EH (cell line): ENCODE data around the gene BOLA1.
"Not testable (repeated sequence)": the region's sequence is repeated elsewhere in the genome, so short reads cannot be mapped to it uniquely, and the experiment has no call there.

Source experiments
- DNase-seq: peaks from one replicate; pipeline ENCODE4 v3.0.0-alpha.2; 2015; ENCODE audit warnings: low read depth

The BOLA1 gene, protein sequence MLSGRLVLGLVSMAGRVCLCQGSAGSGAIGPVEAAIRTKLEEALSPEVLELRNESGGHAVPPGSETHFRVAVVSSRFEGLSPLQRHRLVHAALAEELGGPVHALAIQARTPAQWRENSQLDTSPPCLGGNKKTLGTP

DNA sequence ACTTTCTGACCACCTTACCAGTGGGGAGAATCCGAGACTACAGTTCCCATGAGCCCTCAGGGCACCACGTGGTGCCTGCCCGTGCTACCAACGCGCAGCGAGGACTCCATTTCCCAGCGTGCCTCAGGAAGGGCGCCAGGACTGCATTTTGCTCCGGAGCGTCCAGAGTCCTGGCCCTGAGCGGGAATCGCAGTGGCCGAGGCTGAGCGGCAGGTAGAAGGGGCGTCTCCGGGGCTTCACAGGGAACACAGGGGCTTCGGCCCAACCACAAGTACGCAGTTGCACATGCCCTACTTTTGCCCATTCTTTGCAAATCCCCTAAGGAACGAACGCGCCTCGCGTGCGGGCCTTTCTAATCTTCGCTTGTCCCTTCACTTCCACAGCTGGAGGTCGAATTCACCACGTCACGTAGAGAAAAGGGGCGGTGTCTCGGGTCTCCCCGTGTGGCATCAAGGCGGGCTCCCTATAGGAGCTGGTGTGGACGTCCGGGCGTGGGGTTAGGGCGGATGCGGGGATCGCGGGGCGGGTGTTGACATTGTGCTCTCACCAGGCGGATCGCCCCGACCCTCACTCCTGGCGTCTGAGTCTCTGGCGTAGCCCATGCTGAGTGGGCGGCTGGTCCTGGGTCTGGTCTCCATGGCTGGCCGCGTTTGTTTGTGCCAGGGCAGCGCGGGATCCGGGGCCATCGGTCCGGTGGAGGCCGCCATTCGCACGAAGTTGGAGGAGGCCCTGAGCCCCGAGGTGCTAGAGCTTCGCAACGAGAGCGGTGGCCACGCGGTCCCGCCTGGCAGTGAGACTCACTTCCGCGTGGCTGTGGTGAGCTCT is at the start of gene BOLA1:
TSS of gene BOLA1 (plus strand) at position 109 of the 825 bp plus-strand sequence. CDS start at position 601, 492 bp downstream.
- DNase-seq: peak; percentile 93

DNA sequence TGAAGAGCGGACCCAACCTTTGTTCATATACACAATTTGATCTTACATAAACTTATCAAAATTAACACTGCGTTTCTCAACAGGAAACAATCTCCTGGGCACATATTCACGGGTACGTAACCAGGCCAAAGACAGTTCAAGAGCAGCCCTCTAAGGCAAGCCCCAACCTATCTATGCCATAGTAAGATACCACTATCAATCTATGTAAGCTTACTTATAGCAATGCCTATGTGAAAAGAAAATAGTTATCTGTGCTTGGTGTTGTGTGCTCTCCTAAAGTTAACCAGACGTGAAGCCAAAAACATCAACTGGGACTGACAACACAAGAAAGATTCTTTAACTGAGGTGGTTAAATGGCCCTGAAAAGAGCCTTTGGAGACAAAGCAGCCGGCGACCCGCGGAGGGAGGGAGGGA is 49.4 kb upstream of the BOLA1 start:
- peak; percentile 9 for DNase-seq

DNA sequence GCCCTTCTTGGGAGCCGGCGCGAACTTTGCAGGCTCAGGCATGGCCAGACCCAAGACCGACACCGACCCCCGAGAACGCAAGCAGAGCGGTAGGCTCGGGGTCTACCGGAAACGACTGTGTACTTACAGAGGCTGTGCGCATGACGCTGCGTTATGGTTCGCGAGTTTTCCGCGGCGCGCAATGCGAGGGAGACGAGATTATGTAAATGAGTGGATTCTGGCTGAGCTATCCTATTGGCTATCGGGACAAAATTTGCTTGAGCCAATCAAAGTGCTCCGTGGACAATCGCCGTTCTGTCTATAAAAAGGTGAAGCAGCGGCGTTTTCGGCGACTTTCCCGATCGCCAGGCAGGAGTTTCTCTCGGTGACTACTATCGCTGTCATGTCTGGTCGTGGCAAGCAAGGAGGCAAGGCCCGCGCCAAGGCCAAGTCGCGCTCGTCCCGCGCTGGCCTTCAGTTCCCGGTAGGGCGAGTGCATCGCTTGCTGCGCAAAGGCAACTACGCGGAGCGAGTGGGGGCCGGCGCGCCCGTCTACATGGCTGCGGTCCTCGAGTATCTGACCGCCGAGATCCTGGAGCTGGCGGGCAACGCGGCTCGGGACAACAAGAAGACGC is 48.5 kb upstream of the BOLA1 start:
- not testable (repeated sequence) for DNase-seq

DNA sequence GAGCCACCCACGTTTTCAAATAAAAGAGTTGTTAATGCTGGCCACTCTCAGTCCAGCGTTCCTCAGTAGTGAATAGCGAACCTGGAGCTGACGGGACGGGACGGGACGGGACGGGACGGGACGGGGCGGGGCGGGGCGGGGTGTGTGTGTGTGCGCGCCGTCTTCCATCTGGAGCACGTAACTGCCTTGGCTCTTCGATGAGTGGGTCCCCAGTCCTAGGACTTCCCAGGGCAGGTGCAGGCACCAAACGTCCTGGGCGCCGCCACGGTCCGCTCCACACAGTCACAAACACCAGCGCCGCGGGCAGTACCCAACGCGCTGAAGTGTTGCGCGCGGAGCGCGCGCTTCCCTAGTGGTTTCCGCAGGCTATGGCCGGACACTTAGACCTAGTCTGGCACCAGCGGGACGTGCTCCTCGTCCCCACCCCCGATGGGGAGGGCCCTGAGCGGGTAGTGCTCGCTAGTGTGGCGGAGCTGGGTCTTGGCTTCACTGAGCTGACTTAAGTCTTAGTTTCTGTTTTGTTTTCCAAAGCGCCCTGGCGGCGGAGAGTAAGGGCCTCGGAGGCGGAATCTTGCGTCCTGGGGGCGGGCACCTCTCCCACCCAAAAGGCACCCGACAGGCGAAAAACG is 47.7 kb upstream of the BOLA1 start:
- not testable (repeated sequence) for DNase-seq

DNA sequence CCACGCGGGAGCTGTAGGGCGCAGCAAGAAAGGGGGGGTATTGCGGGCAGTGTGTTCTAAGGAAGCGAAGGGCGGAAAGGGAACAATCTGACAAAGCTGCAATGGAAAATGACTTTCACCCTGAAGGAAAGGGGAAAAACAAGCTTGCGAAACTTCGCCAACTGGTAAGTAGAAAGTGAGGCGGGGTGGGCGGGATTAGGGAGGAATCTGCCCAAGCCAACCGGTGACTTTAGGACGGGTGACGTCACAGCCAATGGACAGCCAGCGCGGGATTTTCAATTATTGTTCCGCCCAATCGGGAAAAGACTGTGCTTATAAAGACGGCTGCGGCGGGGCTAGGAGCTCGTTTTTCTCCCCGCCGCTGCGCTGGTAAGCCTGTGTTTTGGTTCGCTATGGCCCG is 47.1 kb upstream of the BOLA1 start:
- DNase-seq: not testable (repeated sequence)

DNA sequence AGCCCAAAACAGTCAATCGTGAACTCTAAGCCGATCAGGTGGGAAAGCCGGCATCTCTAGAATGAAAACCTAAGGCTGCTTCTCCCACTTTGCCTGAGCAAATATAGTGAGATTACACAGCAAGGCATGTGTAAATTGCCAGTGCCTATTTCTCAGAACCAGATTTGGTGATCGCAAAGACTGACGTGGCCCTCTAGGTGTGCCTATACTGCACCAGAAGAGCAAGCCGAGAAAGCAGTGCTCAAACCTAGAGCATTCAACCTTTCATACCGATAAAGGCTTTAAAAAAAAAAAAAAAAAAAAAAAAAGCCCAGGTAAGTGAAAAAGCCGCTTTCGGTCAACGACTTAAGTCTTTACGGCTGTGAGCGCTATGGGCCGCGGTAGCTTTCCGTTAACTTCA is 39.1 kb upstream of the BOLA1 start:
- not testable (repeated sequence) for DNase-seq

DNA sequence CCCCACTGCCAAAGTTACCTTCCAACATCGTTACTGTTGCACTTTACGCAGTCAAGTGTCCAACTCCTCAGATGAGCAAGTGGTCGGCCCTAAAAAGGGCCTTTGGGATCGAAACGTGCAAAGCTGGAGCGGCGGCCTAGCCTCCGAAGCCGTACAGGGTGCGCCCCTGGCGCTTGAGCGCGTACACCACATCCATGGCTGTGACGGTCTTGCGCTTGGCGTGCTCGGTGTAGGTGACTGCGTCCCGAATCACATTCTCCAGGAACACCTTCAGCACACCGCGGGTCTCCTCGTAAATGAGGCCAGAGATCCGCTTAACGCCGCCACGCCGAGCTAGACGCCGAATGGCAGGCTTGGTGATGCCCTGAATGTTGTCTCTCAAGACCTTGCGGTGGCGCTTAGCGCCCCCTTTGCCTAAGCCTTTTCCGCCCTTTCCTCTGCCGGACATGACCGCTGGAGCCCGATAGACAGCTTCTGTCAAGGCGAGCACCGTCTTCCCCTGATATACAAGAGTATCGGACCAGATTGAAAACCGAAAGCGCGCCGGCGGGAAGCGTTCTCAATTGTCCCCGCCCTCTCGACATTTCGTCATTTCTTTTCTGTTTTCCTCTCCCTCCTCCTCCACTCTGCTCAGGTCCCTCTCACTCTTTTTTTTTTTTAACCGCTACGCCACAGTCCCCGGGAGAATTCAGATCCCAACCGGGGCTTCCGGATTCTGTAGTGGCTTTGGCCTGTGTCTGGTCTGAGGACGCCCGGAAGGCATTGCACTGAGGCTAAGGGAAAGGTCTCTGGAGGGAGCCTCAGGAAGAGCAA is 38.5 kb upstream of the BOLA1 start:
- not testable (repeated sequence) for DNase-seq

DNA sequence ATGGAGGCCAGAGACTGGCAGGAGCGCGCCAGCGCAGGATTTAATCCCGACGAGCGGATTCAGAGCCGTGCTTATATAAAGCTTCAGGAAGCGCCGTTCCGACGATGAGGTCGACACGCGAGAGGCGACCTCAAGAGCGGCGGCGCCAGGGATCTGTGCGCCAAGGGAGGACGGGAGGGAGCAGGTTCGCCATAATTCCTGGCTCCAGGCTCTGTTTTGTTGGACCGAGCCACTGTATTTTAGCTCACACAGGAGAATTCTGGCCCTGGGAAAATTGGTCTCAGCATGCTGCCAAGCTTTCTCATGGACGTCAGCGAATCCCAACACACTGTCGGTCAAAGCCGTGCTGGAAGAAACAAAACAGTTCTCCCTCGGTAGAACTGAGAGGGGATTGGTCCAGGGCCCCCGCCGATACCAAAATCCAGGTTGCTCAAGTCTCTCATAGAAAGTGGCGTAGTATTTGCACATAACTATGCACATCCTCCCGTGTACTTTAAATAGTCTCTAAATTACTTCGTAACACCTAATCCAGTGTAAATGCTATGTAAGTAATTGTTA is 37.8 kb upstream of the BOLA1 start:
- not testable (repeated sequence) for DNase-seq

DNA sequence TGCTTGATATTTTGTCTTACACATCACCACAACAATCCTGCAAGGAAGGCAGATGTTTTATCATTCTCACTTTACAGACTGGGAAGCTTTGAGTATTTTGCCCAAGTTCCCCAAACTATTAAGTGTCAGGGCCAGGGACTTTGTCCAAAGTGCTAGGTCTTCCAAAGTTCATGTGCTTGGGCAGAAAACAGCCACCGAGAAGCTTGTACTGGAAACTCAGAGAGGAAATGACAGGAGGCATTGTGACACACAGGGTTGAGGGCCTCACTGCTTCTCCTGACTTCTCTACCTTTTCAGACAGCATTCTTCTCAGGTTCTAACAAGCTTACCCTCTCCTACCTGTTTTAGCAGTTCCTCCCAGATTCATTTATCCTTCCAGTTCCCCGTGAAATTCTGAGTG is 32.5 kb upstream of the BOLA1 start:
- not testable (repeated sequence) for DNase-seq

DNA sequence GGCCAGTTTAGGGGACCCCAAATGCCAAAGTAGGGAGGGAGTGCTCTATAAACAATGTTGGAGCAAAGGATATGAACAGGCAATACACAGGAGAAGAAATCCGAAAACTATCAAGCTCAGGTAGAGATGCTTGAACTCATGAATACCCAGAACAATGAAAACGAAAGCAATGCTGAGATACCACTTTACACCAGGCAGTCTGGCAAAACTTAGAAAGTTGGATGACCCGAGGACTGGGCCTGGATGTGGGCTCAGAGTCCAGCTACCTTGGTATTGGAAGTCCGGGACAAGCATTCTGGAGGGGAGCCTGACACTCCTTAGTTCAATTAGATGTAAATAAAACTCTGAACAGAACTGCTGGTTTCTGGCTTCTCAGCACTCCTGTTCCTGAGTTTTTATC is 26.3 kb upstream of the BOLA1 start:
- not testable (repeated sequence) for DNase-seq

DNA sequence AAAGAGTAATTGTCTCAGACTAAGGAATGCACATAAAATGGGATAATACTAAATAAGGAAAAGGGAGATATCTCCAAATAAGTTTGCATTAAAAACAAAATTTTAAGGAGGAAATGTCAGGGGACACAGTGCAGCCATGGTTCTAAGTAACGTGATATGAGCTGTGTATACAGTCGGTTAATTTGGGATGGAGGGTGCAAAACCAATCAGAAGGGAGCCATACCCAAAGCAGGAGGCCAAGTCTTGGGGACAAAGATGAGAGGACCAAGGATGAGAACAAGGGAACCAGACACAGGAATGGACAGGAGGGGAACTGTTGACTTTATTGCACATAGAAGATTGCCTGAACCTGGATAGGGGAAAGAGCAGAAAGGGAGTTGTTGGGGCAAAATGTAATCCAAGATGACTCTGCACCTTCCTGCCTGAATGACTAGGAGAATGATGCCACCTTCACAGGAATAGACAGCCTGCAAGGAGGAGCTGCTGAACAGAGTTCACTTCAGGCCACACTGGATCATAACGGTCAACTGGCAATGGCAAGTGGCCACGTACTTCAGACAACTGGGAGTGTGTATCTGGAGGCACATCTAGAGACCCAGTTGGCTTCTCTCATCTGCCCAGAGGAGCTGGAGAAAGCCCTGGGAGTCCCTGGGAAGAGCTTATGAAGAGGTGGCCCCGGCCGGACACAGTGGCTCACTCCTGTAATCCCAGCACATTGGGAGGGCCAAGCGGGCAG is 22.0 kb upstream of the BOLA1 start:
- DNase-seq: no peak

DNA sequence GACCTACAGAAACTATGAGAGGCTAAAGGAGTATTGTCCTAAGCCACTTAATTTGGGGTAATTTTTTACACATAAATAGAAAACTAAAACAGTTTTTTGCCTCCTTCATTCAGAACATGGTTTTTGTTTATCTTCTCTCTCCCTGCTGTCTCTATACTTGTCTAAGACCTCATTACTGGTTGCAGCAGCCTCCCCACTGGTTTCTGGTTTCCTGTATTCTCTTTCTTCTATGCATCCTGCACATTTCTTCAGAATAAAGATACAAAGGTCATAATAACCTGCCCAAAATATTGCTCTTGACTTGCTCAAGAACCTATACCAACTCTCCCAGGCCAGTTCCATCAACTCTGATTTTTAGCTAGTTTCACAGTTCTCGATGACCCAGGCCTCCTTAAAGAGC is 19.8 kb upstream of the BOLA1 start:
- DNase-seq: no peak

DNA sequence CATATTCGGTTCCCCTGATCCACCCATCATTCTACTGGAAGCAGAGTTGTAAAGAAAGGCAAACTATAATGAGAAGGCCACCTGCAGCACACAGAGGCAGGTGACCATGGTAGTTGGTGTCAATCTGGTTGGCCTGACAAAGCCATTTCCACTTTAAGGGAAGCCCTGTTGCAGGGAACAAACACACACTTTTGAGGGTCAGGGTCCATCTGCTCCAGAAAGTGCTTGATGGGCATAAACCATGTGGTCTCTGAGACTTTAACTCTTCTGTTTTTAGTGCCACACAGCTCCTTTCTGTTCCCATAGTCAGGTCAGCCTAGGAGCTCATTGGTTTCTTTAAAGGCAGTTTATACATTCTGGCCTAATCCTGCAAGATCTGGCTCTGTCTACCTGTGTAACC is 17.5 kb upstream of the BOLA1 start:
- DNase-seq: no peak

DNA sequence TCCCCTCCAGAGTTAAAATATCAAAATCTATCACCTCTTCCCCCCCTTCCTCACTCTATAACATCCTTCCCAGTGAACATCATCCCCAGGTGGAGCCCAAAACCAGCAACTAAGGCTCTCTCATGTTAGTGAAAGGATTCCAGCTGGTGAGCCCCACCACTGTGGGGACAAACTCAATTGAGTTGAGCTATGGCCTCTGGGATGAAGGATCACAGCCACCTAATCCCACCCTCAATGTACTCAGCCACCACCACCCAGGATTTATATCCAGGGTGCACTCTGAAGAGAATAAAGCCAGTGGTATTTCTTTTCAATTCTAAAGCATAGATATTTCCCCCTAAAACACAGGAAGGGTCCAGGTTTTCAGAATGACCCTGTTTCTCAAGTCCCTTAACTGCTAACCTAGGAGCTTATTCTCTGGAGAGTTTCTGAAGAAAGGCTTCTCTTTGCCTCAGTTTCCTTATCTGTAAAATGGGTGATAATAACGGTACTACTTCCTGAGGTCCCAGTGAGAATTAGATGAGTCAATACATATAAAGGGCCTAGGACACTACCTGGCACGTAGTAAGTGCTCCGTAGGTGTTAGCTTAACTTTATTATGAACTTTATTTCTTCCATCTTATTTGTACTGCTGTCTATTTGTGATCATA is 15.6 kb upstream of the BOLA1 start:
- DNase-seq: no peak

DNA sequence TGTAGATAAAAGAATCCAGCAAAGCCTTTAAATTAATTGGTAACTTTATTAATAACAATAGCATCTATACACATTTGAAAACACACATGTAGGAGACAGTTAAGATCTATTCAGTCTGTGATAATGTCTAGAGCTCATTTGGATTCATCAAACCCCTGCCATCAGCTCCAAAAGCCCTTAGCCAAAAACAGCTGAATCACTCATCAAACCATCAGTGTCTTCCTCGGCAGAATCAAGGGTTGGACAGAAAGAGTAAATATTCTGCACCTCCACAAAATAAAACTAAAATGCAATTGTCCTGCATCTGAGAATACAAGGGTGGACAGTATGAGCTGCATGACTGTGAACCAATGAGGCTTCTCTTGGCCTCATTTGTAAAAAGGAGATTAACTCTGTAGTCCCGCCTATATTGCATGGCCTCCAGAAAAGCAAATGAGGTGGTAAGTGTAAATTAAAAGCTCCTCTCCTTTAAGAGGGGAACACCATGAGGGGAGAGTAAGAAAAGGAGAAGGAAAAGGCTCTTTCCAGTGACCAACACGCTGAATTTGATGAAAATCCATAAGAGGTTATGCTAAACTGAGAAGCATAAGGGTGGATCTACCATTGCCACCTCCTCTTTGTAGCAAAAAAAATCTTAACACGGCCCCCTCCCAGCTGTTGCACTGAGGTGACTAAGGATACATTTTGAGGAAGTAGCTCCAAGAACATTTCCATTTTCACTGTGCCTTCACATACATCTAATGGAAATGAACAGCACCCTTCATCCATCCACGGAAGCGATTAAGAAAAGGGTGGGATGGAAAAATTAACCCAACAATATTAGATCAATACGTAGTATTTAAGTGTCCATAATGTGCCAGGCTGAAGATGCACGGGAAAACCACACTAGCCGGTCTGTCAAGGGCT is 14.7 kb upstream of the BOLA1 start:
- DNase-seq: peak; percentile 34

DNA sequence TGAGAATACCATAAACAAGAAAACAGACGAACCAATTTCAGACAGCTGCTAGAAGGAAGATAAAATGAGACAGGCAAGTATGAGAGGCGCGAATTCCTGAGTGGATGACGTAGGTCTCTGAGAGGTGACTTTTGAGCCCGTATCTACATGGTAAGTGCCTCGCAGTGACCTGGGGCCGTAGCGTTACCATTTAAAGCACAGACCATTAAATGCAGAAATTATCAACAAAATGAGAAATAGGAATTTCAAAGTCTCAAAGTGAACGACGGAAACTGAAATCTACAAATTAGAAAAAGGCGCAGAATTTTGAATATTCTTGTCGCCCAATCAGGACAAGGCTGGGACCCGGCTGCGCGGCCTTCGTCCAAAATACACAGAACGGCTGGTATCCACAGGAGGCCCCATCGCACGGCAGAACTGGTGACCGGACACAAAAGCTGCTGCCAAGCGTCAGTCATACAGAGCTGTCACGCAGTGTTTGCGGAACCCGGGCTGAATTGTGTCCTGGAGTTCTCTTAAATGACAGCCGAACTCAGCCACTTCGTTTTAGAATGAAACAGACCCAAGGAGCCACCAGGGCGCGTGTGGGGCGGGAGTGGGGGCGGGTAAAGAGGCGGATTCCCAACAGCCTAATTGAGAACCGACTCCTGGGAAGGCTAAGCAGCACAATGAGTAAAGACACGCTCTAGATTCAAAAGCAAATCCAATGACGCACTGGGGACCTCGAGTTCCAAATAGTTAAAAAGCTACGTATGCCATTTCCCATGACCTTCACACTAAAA is 13.8 kb upstream of the BOLA1 start:
- DNase-seq: peak; percentile 95

DNA sequence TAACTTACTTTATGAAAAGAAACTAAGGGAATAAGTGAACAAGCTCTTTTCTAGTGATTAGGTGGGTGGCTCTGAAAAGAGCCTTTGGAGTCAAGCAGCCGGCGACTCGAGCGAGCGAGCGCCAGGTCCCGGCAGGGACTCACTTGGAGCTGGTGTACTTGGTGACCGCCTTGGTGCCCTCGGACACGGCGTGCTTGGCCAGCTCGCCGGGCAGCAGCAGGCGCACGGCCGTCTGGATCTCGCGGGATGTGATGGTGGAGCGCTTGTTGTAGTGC is 13.3 kb upstream of the BOLA1 start:
- DNase-seq: not testable (repeated sequence)

DNA sequence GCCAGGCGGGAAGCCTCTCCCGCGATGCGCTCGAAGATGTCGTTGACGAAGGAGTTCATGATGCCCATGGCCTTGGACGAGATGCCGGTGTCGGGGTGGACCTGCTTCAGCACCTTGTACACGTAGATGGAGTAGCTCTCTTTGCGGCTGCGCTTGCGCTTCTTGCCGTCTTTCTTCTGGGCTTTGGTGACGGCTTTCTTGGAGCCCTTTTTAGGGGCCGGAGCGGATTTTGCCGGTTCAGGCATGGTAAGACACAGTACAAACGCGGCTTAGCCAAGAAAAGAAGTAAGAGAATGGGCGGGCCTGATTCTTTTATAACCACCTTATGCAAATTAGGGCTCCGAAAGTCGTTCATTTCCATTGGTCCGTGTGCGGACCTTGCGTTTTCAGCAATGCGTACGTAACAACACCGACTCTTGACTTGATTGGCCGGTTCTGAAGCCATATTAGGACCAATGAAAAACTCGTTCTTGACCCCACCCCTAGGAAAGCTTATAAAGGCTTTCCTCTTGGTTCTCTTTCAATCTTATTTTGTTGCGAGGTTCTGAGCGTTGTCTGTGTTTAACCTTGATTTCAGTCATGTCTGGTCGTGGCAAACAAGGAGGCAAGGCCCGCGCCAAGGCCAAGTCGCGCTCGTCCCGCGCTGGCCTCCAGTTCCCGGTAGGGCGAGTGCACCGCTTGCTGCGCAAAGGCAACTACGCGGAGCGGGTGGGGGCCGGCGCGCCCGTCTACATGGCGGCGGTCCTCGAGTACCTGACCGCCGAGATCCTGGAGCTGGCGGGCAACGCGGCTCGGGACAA is 12.8 kb upstream of the BOLA1 start:
- peak; percentile 100 for DNase-seq
